Measurements from ENCODE around the gene MCF2L. TPM values are rescaled to one million over a fixed set of nuclear protein-coding genes. Genes with fewer than 3 reads are reported as not detected.

Gene MCF2L
- total RNA-seq, 1 donor from 2014 or later: 83.0 TPM

GRCh38 chr13:113095146-113096051 lies 126.4 kb downstream of the MCF2L start:
- DNase-seq: no peak
- TF ChIP-seq CTCF (IDR thresholded peaks at IDR 0.05; ENCODE audit: partially characterized antibody, unreplicated experiment): no peak
- Mint-ChIP-seq H3K9me3 (ENCODE audit: unreplicated experiment) (peaks cover 12% of the 10 kb centered on the region), H3K4me1 (ENCODE audit: low read depth, unreplicated experiment) (peaks cover 16% of the 10 kb centered on the region), H3K27ac (ENCODE audit: unreplicated experiment) (peak overlapping the region; percentile 34), H3K27me3 (ENCODE audit: unreplicated experiment) (peaks cover 7% of the 10 kb centered on the region), H3K4me3 (ENCODE audit: unreplicated experiment) (peak overlapping the region; percentile 2), H3K36me3 (ENCODE audit: unreplicated experiment) (no peaks in the 10 kb centered on the region)

- Mint-ChIP-seq H3K4me3 (ENCODE audit: unreplicated experiment) (no peak overlapping the region), H3K27ac (ENCODE audit: unreplicated experiment) (no peak overlapping the region), H3K9me3 (ENCODE audit: unreplicated experiment) (peaks cover 8% of the 10 kb centered on the region), H3K36me3 (ENCODE audit: unreplicated experiment) (no peaks in the 10 kb centered on the region), H3K4me1 (ENCODE audit: low read depth, unreplicated experiment) (peaks cover 16% of the 10 kb centered on the region), H3K27me3 (ENCODE audit: unreplicated experiment) (peaks cover 7% of the 10 kb centered on the region)
- no peak for DNase-seq
- TF ChIP-seq CTCF (IDR thresholded peaks at IDR 0.05; ENCODE audit: partially characterized antibody, unreplicated experiment): no peak
Observed at GRCh38 chr13:113096052-113096744, 127.2 kb downstream of the MCF2L start.

- TF ChIP-seq CTCF (IDR thresholded peaks at IDR 0.05; ENCODE audit: partially characterized antibody, unreplicated experiment): no peak
- Mint-ChIP-seq H3K4me1 (ENCODE audit: low read depth, unreplicated experiment) (peaks cover 16% of the 10 kb centered on the region), H3K4me3 (ENCODE audit: unreplicated experiment) (no peak overlapping the region), H3K27ac (ENCODE audit: unreplicated experiment) (no peak overlapping the region), H3K36me3 (ENCODE audit: unreplicated experiment) (no peaks in the 10 kb centered on the region), H3K27me3 (ENCODE audit: unreplicated experiment) (peaks cover 7% of the 10 kb centered on the region), H3K9me3 (ENCODE audit: unreplicated experiment) (peaks cover 8% of the 10 kb centered on the region)
- DNase-seq: no peak
Observed at GRCh38 chr13:113096745-113097305, 127.8 kb downstream of the MCF2L start.

GRCh38 chr13:113097651-113098050 lies 128.6 kb downstream of the MCF2L start:
- peaks cover 16% of the 10 kb centered on the region for H3K4me1 Mint-ChIP-seq (ENCODE audit: low read depth, unreplicated experiment)
- H3K27me3 Mint-ChIP-seq (ENCODE audit: unreplicated experiment): peaks cover 7% of the 10 kb centered on the region
- TF ChIP-seq CTCF (IDR thresholded peaks at IDR 0.05; ENCODE audit: partially characterized antibody, unreplicated experiment): no peak
- H3K27ac Mint-ChIP-seq (ENCODE audit: unreplicated experiment): no peak overlapping the region
- H3K4me3 Mint-ChIP-seq (ENCODE audit: unreplicated experiment): no peak overlapping the region
- H3K9me3 Mint-ChIP-seq (ENCODE audit: unreplicated experiment): peaks cover 8% of the 10 kb centered on the region
- H3K36me3 Mint-ChIP-seq (ENCODE audit: unreplicated experiment): no peaks in the 10 kb centered on the region
- no peak for DNase-seq
